HS-5 (cell line): Measurements from ENCODE around the gene SAP25.

Source experiments
- DNase-seq: peaks from one replicate; pipeline ENCODE4 v3.0.0-alpha.2; 2012; ENCODE audit warnings: low read depth

SAP25 gene

GRCh38 chr7:100573691-100574361 lies at the start of gene SAP25:
Gene SAP25, minus strand, starts transcription at chr7:100573900. Its CDS starts 158 bp downstream, at chr7:100573742.
- no peak for DNase-seq

DNA sequence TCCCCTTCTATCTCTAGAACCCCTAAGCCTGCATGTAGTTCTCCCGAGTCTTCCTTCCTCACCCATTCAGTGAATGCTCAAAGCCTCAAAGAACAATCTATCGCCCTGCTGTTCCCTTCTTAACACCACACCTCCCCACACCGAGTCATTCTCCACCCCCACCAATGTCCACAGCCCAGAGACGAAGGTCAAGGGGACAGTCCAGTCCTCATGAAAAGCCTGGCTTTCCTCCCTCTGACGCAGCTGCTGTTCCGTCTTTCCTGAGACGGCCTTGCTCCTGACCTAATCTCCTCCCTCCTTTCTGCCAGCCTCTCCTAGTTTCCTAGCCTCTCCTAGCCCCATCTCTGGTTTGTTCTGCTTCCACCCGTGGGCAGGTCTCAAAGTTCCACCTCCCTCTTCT lies 47.9 kb upstream of the SAP25 start:
- DNase-seq = no peak

- DNase-seq = no peak
Observed at GRCh38 chr7:100620804-100621203, 47.1 kb upstream of the SAP25 start.

DNA sequence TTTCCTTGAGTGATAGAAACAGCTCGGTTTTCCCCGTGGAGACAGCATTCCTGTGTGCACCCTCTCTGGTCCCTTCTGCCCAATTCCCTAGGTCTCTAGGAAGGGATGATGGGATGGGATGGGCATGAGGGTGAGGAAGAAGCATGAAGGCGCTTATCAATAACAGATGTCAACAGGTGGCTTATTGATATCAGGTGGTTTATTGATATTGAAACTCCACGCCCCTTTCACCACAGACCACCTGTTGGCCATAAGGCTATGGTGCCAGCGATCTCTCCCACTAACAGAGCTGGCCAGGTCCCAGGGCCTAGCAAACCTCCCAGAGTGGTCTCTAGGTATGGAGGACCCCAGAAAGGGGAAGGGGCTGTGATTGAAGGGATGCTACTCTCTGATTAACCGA lies 46.5 kb upstream of the SAP25 start:
- no peak for DNase-seq

DNA sequence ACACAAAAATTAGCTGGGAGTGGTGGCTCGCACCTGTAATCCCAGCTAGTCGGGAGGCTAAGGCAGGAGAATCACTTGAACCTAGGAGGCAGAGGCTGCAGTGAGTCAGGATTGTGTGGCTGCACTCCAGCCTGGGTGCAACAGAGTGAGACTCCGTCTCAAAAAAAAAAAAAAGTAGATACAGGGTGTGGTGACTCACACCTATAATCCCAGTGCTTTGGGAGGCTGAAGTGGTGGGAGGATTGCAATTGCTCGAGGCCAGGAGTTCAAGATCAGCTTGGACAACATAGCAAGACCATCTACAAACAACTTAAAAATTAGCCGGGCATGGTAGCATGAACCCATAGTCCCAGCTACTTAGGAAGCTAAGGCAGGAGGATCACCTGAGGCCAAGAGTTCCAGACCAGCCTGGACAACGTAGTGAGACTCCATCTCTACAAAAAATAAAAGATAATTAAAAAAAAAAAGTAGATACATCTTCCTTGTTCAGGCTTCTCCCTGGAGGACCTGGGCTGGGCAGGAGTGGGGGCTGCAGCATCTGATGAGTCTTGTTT lies 40.7 kb upstream of the SAP25 start:
- DNase-seq = no peak

- DNase-seq = no peak
Observed at GRCh38 chr7:100613412-100614175, 39.9 kb upstream of the SAP25 start.

- DNase-seq = no peak
Observed at GRCh38 chr7:100612730-100613390, 39.2 kb upstream of the SAP25 start.

- DNase-seq = peak; percentile 94
Observed at GRCh38 chr7:100611983-100612729, 38.5 kb upstream of the SAP25 start, which contains the start of gene MOSPD3. Gene MOSPD3, plus strand, starts transcription at chr7:100612540. Its CDS starts 252 bp downstream, at chr7:100612792.

DNA sequence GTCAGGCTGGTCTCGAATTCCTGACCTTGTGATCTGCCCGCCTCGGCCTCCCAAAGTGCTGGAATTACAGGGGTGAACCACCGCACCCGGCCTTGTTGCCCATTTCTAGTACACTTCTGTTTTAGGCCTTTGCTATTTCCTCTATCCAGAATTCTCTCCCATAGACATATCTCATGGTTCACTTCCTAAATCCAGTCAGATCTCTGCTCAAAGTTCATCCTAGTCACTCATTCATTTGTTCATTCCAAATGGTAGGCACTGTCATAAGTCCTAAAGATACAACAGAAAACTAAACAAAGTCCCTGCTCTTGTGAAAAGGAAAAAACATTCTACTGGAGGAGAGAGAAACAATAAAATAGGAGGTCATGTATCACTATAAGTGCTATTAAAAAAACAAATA lies 36.3 kb upstream of the SAP25 start:
- no peak for DNase-seq

DNA sequence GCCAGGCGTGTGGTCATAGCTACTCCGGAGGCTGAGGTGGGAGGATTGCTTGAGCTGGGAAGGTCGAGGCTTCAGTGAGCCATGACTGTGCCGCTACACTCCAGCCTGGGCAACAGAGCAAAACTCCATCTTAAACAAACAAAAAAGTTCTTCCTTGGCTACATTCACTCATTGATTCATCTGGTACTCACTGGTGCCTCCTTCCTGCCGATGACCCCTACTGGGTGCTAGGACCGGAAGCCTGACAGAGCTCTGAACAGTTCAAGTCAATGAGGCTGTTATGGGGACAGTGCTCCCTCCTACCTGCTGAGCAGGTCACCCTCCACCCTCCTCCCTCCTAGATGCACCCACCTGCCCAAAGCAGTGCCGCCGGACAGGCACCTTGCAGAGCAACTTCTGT lies 33.4 kb upstream of the SAP25 start:
- DNase-seq = no peak

DNA sequence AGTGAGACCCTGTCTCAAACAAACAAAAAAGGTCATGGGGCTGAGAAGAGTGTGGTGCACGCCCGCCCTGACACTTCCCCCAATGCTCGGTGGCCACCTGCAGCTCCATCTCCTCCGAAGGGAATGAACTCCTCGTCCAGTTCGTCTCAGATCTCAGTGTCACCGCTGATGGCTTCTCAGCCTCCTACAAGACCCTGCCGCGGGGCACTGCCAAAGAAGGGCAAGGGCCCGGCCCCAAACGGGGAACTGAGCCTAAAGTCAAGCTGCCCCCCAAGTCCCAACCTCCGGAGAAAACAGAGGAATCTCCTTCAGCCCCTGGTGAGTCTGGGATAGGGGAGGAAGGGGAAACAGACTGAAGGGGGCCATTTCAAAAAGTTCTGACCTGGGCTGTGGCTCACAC lies 32.6 kb upstream of the SAP25 start:
- no peak for DNase-seq

DNA sequence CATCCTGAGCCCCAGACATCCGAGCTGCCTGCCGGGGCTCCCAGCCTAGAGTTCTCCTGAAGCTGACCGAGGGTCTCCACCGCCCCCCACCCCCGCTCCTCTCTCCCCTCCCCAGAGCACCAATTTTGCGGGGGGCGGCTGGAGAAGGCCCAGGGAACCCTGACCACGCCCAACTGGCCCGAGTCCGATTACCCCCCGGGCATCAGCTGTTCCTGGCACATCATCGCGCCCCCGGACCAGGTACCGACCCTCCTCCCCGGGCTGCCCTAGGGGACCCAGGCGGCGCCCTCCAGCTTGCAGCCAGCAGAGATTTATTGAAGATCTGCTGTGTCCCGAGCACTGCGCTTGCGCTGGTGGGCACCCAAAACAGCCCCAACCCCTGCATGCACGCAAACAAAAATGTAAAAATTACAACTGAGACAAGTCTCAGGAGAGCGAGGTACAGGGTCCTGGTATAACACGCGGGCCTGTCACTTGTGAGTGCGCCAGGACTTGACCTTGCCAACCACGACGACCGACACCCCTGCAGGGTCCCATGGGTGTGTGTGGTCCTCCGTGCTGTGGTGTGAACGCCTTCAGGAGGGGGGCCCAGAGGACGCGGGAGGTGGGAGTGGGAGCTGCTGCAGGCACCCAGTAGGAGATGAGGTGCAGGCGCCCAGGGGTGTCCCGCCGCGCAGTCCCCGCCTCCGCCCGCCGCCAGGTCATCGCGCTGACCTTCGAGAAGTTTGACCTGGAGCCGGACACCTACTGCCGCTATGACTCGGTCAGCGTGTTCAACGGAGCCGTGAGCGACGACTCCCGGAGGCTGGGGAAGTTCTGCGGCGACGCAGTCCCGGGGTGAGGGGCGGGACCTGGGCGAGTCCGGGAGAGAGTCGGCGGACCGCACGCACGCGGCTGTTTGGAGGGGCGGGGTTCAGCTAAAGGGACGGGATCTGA lies 31.5 kb upstream of the SAP25 start:
- DNase-seq = no peak

DNA sequence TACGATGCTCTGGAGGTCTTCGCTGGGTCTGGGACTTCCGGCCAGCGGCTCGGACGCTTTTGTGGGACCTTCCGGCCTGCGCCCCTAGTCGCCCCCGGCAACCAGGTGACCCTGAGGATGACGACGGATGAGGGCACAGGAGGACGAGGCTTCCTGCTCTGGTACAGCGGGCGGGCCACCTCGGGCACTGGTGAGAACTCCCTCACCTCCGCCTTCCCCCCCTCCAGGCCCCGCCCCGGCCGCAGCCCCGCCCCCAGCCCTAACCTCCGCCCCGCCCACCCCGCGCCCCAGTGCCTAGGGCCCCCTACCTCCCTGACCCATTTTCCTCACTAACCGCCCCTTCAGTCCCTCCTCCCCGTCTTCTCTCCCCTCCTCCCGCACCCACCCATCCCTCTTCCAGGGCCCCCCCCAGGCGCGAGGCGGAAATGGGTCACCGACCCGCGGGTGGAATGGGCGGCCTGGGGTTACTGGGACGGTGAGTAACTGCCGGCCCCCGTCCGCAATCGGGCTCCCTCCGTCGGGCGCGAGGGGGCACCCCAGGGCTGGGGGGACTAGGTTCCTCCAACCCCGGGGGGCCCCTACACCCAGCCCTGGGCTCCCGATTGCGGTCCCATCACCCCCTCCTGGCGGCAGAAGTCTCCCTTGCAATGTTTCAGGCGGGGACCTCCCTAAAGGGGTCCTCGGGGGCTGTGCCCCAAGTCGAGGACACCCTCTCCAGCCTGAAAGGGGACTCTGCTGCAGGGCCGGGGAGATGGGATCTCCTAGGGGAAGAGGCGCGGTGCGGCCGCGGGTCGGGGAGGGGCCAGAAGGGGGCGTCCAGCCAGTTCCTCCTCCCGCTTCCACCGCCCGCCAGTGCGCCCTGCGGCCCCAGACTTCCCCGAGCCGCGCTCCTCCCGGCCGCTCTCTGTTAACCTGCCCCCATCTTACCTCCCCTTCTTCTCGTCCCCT lies 30.6 kb upstream of the SAP25 start:
- DNase-seq = no peak

- DNase-seq = no peak
Observed at GRCh38 chr7:100603726-100604027, 30.0 kb upstream of the SAP25 start.

- DNase-seq = no peak
Observed at GRCh38 chr7:100602889-100603725, 29.4 kb upstream of the SAP25 start.

DNA sequence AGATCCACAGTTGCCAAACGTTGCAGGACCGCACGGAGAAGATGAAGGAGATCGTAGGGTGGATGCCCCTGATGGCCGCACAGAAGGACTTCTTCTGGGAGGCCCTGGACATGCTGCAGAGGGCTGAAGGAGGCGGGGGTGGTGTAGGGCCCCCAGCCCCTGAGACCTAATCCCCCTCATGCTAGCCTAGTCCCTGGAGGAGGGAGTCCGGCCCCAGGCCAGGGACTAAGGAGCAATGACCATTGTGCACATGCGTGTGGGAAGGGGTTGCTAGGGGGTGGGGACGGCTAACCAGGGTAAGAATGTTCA lies 27.0 kb upstream of the SAP25 start:
- DNase-seq = no peak

GRCh38 chr7:100599911-100600729 lies 26.4 kb upstream of the SAP25 start:
- no peak for DNase-seq

GRCh38 chr7:100598425-100598824 lies 24.7 kb upstream of the SAP25 start:
- no peak for DNase-seq
